H9 (cell line): ENCODE results near the gene COL28A1. TPM values are rescaled to one million over a fixed set of nuclear protein-coding genes. Genes with fewer than 3 reads are reported as not detected.

Experiments
- DNase-seq: peaks from one replicate; pipeline ENCODE4 v3.0.0-alpha.2; 2017
- H2AFZ ChIP-seq: one replicate; pipeline ENCODE4 v1.6.1; 2013; ENCODE audit warnings: mild to moderate bottlenecking, low read length, control low read depth, moderate library complexity
- H2AK5ac ChIP-seq: 2 replicates; pipeline ENCODE4 v1.6.1; 2013; ENCODE audit warnings: low read length, control low read depth, mixed read lengths; ENCODE audit not compliant: insufficient read length
- H2BK120ac ChIP-seq: one replicate; pipeline ENCODE4 v1.6.1; 2013; ENCODE audit warnings: low read depth, mild to moderate bottlenecking, low read length, control low read depth, inconsistent platforms; ENCODE audit not compliant: poor library complexity, severe bottlenecking
- H2BK12ac ChIP-seq: 2 replicates; pipeline ENCODE4 v1.6.1; 2013; ENCODE audit warnings: low read length, control low read depth, mixed read lengths, low read depth; ENCODE audit not compliant: insufficient read length
- H2BK15ac ChIP-seq: 2 replicates; pipeline ENCODE4 v1.6.1; 2013; ENCODE audit warnings: low read depth, low read length, control low read depth
- H2BK20ac ChIP-seq: one replicate; pipeline ENCODE4 v1.6.1; 2013; ENCODE audit warnings: low read depth, mild to moderate bottlenecking, low read length, control low read depth, inconsistent platforms; ENCODE audit not compliant: poor library complexity, severe bottlenecking
- H2BK5ac ChIP-seq: 2 replicates; pipeline ENCODE4 v1.6.1; 2013; ENCODE audit warnings: low read length, control low read depth, mixed read lengths; ENCODE audit not compliant: insufficient read length
- H3K14ac ChIP-seq: 2 replicates; pipeline ENCODE4 v1.6.1; 2013; ENCODE audit warnings: low read length, control low read depth; ENCODE audit not compliant: insufficient read depth
- H3K18ac ChIP-seq: 2 replicates; pipeline ENCODE4 v1.6.1; 2013; ENCODE audit warnings: low read depth, mild to moderate bottlenecking, mixed read lengths, low read length, control low read depth; ENCODE audit not compliant: insufficient read length
- H3K23ac ChIP-seq: 2 replicates; pipeline ENCODE4 v1.6.1; 2013; ENCODE audit warnings: low read length, control low read depth, mixed read lengths, low read depth; ENCODE audit not compliant: insufficient read length
- H3K23me2 ChIP-seq: 2 replicates; pipeline ENCODE4 v1.6.1; 2013; ENCODE audit warnings: low read depth, mild to moderate bottlenecking, mixed read lengths, low read length, control low read depth; ENCODE audit not compliant: insufficient read length, poor library complexity, severe bottlenecking
- H3K27ac ChIP-seq: 2 replicates; pipeline ENCODE4 v1.5.1; 2013; ENCODE audit warnings: low read length, control low read depth, mixed read lengths, low read depth; ENCODE audit not compliant: insufficient read length
- H3K27me3 ChIP-seq: 2 replicates; pipeline ENCODE4 v1.6.1; 2013; ENCODE audit warnings: low read length, control low read depth, inconsistent platforms; ENCODE audit not compliant: insufficient read depth
- H3K4ac ChIP-seq: 2 replicates; pipeline ENCODE4 v1.6.1; 2013; ENCODE audit warnings: low read depth, mild to moderate bottlenecking, control low read depth, inconsistent platforms, low read length, moderate library complexity
- H3K4me1 ChIP-seq: 2 replicates; pipeline ENCODE4 v1.6.1; 2013; ENCODE audit warnings: low read length, control low read depth, inconsistent platforms; ENCODE audit not compliant: insufficient read depth
- H3K4me2 ChIP-seq: 2 replicates; pipeline ENCODE4 v1.6.1; 2013; ENCODE audit warnings: low read length, control low read depth, mixed read lengths; ENCODE audit not compliant: insufficient read length, insufficient read depth
- H3K56ac ChIP-seq: 2 replicates; pipeline ENCODE4 v1.6.1; 2013; ENCODE audit warnings: low read depth, mild to moderate bottlenecking, mixed read lengths, low read length, control low read depth; ENCODE audit not compliant: insufficient read length
- H3K79me1 ChIP-seq: 2 replicates; pipeline ENCODE4 v1.6.1; 2013; ENCODE audit warnings: low read depth, mild to moderate bottlenecking, moderate library complexity, low read length, control low read depth, inconsistent platforms; ENCODE audit not compliant: insufficient read depth, poor library complexity, severe bottlenecking
- H3K79me2 ChIP-seq: 2 replicates; pipeline ENCODE4 v1.6.1; 2013; ENCODE audit warnings: low read length, control low read depth, inconsistent platforms; ENCODE audit not compliant: insufficient read depth
- H3K9ac ChIP-seq: 2 replicates; pipeline ENCODE4 v1.6.1; 2013; ENCODE audit warnings: low read length, control low read depth, mixed read lengths; ENCODE audit not compliant: insufficient read length; ENCODE audit errors: extremely low read depth
- H3K9me3 ChIP-seq: one replicate; pipeline ENCODE4 v1.6.1; 2013; ENCODE audit warnings: low read depth, low read length, inconsistent platforms; ENCODE audit not compliant: control insufficient read depth
- H3T11ph ChIP-seq: one replicate; pipeline ENCODE4 v1.6.1; 2013; ENCODE audit warnings: mild to moderate bottlenecking, low read length, control low read depth, inconsistent platforms
- H4K20me1 ChIP-seq: one replicate; pipeline ENCODE4 v1.6.1; 2013; ENCODE audit not compliant: control insufficient read depth, insufficient read length, insufficient read depth
- H4K5ac ChIP-seq: 2 replicates; pipeline ENCODE4 v1.6.1; 2013; ENCODE audit warnings: low read depth, mild to moderate bottlenecking, mixed read lengths, low read length, control low read depth; ENCODE audit not compliant: insufficient read length
- H4K8ac ChIP-seq: replicated peaks from 2 replicates; pipeline ENCODE4 v1.6.1; 2013; ENCODE audit warnings: low read length, control low read depth, mixed read lengths, low read depth; ENCODE audit not compliant: insufficient read length
- H4K91ac ChIP-seq: 2 replicates; pipeline ENCODE4 v1.6.1; 2013; ENCODE audit warnings: low read depth, mild to moderate bottlenecking, moderate library complexity, mixed read lengths, low read length, control low read depth; ENCODE audit not compliant: insufficient read length
- H3K27ac Mint-ChIP-seq, 3 experiments: 2 replicates in 2 of 3; 3 replicates in 1 of 3; pipeline ENCODE4 v1.8.0; 2020 to 2021; ENCODE audit warnings: mixed read lengths in 3 of 3, mild to moderate bottlenecking in 1 of 3, moderate library complexity in 1 of 3
- H3K27me3 Mint-ChIP-seq: 2 replicates; pipeline ENCODE4 v1.8.0; 2021; ENCODE audit warnings: low read depth, mild to moderate bottlenecking, moderate library complexity, mixed read lengths
- H3K36me3 Mint-ChIP-seq, 3 experiments: 2 replicates in 2 of 3; 3 replicates in 1 of 3; pipeline ENCODE4 v1.8.0; 2020 to 2021; ENCODE audit warnings: low read depth in 3 of 3, mixed read lengths in 3 of 3; ENCODE audit not compliant: insufficient read depth in 1 of 3
- H3K4me1 Mint-ChIP-seq, 2 experiments: 2 replicates each; pipeline ENCODE4 v1.8.0; 2020; ENCODE audit warnings: mixed read lengths in 2 of 2
- H3K4me3 Mint-ChIP-seq, 2 experiments: 2 replicates in 1 of 2; 3 replicates in 1 of 2; pipeline ENCODE4 v1.8.0; 2020 to 2021; ENCODE audit warnings: mild to moderate bottlenecking in 2 of 2, mixed read lengths in 2 of 2, moderate library complexity in 1 of 2
- H3K9me3 Mint-ChIP-seq, 2 experiments: 2 replicates in 1 of 2; 3 replicates in 1 of 2; pipeline ENCODE4 v1.8.0; 2020; ENCODE audit warnings: mild to moderate bottlenecking in 2 of 2, mixed read lengths in 2 of 2, moderate library complexity in 1 of 2
- CTCF ChIP-seq: fragments of 200-600 bp; sonication (generic); conservative IDR thresholded peaks from 3 replicates; pipeline ENCODE4 v1.8.0; 2021; ENCODE audit warnings: antibody characterized with exemption, mild to moderate bottlenecking
- WGBS: extraction: QIAGEN DNeasy Blood & Tissue Kit; methylation state at CpG from one replicate; pipeline ENCODE4 v1.1.7; 2013; ENCODE audit warnings: missing lambda C conversion rate, low lambda C conversion rate, mixed read lengths; ENCODE audit not compliant: insufficient read length; ENCODE audit errors: extremely low coverage; 5-methylcytosine and 5-hydroxymethylcytosine counted together
- total RNA-seq: library from RNA; stranded (reverse); gene quantifications from 2 replicates; pipeline ENCODE4 v1.2.1, GENCODE V29; 2021

Gene COL28A1
- total RNA-seq, 1 experiment from 2014 or later: 0.66 TPM

GRCh38 chr7:7418997-7419396 is 116.7 kb downstream of the COL28A1 start:
- WGBS: no CpG with 5 or more reads among the region's 2 CpGs
- Histone ChIP-seq H2BK5ac (no peak overlapping the region), H4K5ac (no peak overlapping the region), H3K79me2 (no peaks in the 10 kb centered on the region), H3K14ac (no peak overlapping the region), H3K23me2 (no peaks in the 10 kb centered on the region), H4K20me1 (no peaks in the 10 kb centered on the region), H4K8ac (no peak overlapping the region), H2BK20ac (no peak overlapping the region), H3K27me3 (no peaks in the 10 kb centered on the region), H3K4me2 (no peak overlapping the region), H3K79me1 (no peaks in the 10 kb centered on the region), H2AFZ (no peak overlapping the region), H3K23ac (no peak overlapping the region), H3K9me3 (no peaks in the 10 kb centered on the region), H2BK15ac (no peak overlapping the region), H3K4me1 (no peaks in the 10 kb centered on the region), H3T11ph (no peak overlapping the region), H4K91ac (no peak overlapping the region), H3K18ac (no peak overlapping the region), H3K4ac (no peak overlapping the region), H3K56ac (no peak overlapping the region), H3K27ac (no peak overlapping the region), H3K9ac (no peak overlapping the region), H2BK120ac (no peak overlapping the region), H2BK12ac (no peak overlapping the region), H2AK5ac (no peak overlapping the region)
- Mint-ChIP-seq H3K27ac (no peak overlapping the region), H3K27me3 (no peaks in the 10 kb centered on the region; the same call in 1 of the 2 replicates), H3K4me3 (no peak overlapping the region), H3K36me3 (no peaks in the 10 kb centered on the region), H3K4me1 (no peaks in the 10 kb centered on the region; a peak in 1 of 4 replicates), H3K9me3 (no peaks in the 10 kb centered on the region)
- no peak for TF ChIP-seq CTCF
- no peak for DNase-seq
